PFSK-1 (cell line): ENCODE measurements around the gene NFS1.

ENCODE experiments used
- FOXP2 ChIP-seq: optimal IDR thresholded peaks from 2 replicates; pipeline ENCODE3; 2011; ENCODE audit warnings: borderline replicate concordance, control low read depth, inconsistent platforms; ENCODE audit not compliant: insufficient read depth; ENCODE audit errors: extremely low read length, extremely low read depth
- POLR2AphosphoS5 ChIP-seq: IDR thresholded peaks from 2 replicates; pipeline ENCODE4 v1.6.1; 2012; ENCODE audit warnings: low read depth, mild to moderate bottlenecking, control low read depth, low read length, moderate library complexity
- SIN3A ChIP-seq: IDR thresholded peaks from 2 replicates; pipeline ENCODE4 v1.6.1; 2012; ENCODE audit warnings: mild to moderate bottlenecking, low read length, moderate library complexity, borderline replicate concordance; ENCODE audit not compliant: insufficient read depth
- TAF1 ChIP-seq: IDR thresholded peaks from 2 replicates; pipeline ENCODE4 v1.6.1; 2012; ENCODE audit warnings: low read length, control low read depth, borderline replicate concordance; ENCODE audit not compliant: insufficient read depth
- TF ChIP-seq, protein P1 (sequence below), 2 experiments: IDR thresholded peaks; 2 replicates each; pipeline versions ENCODE4 v1.6.1 to v1.8.0; 2011 to 2012; ENCODE audit warnings: low read depth in 2 of 2, low read length in 2 of 2, control low read depth in 1 of 2, inconsistent platforms in 1 of 2, mild to moderate bottlenecking in 1 of 2, moderate library complexity in 1 of 2; ENCODE audit not compliant: insufficient read depth in 1 of 2

The NFS1 gene

DNA sequence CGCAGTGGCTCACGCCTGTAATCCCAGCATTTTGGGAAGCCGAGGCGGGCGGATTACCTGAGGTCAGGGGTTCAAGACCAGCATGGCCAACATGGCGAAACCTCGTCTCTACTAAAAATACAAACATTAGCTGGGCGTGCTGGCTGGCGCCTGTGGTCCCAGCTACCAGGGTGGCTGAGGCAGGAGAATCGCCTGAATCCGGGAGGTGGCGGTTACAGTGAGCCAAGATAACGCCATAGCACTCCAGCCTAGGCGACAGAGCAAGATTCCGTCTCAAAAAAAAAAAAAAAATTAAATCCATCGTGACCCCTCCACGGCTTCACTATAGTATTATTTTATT, 33.2 kb downstream of the NFS1 start:
- TF ChIP-seq POLR2AphosphoS5 (no peak), SIN3A (no peak), FOXP2 (no peak), TAF1 (no peak)
- TF ChIP-seq, protein P1, sequence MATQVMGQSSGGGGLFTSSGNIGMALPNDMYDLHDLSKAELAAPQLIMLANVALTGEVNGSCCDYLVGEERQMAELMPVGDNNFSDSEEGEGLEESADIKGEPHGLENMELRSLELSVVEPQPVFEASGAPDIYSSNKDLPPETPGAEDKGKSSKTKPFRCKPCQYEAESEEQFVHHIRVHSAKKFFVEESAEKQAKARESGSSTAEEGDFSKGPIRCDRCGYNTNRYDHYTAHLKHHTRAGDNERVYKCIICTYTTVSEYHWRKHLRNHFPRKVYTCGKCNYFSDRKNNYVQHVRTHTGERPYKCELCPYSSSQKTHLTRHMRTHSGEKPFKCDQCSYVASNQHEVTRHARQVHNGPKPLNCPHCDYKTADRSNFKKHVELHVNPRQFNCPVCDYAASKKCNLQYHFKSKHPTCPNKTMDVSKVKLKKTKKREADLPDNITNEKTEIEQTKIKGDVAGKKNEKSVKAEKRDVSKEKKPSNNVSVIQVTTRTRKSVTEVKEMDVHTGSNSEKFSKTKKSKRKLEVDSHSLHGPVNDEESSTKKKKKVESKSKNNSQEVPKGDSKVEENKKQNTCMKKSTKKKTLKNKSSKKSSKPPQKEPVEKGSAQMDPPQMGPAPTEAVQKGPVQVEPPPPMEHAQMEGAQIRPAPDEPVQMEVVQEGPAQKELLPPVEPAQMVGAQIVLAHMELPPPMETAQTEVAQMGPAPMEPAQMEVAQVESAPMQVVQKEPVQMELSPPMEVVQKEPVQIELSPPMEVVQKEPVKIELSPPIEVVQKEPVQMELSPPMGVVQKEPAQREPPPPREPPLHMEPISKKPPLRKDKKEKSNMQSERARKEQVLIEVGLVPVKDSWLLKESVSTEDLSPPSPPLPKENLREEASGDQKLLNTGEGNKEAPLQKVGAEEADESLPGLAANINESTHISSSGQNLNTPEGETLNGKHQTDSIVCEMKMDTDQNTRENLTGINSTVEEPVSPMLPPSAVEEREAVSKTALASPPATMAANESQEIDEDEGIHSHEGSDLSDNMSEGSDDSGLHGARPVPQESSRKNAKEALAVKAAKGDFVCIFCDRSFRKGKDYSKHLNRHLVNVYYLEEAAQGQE (IDR thresholded peaks at IDR 0.05; ENCODE audit: insufficient read depth in 1 of 2, low read depth in 2 of 2, low read length in 2 of 2) = no peak

DNA sequence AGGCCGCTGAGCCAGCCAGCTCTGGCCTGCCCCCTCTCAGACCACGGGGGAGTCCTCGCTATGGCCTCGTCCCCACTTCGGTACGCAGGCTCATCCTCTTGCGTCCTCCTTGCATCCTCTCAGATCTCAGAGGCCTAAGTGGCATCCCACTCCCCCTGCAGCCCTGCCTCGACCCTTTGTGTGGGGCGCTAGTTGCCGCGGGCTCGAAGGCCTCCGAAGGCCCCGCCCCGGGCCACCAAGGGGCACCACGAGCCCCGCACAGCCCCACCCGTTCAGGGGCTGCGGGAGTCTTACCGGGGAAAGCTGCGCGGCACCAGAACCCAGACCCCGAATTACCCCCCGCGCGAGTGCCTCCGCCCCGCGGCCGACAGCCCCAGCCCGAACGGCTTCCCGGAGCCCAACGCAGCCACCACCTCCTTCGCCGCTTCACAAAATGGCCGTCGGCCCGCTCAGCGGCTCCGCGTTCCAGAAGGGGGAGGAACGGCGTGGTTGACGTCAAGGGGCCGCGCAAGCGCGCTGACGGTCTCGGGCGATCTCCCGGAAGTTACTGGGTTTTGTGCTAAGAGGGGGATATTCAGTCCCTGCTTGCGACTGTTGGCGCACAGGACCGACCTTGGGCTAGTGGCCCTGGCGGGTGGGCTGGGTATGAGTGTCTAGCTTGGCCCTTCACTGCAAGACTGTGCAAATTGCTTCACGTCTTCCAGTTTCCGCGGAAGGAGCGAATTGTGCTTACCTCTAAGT, 34.5 kb downstream of the NFS1 start, which contains the start of the genes CPNE1 and RBM12:
TSS of gene CPNE1 (minus strand) at position 435 of the 741 bp plus-strand sequence. CDS start 31,977 bp downstream, outside the sequence.
TSS of gene RBM12 (minus strand) at position 435 of the 741 bp plus-strand sequence. CDS start 9,578 bp downstream, outside the sequence.
- TF ChIP-seq SIN3A = no peak; the same call in 1 of the 2 replicates
- TF ChIP-seq POLR2AphosphoS5 = peak; percentile 99
- TF ChIP-seq TAF1 = peak; percentile 92
- TF ChIP-seq FOXP2 = peak; percentile 68
- TF ChIP-seq, protein P1 (IDR thresholded peaks at IDR 0.05; ENCODE audit: insufficient read depth in 1 of 2, low read depth in 2 of 2, low read length in 2 of 2) = peak; percentile 10 to 32; a peak in 1 of 4 replicates

DNA sequence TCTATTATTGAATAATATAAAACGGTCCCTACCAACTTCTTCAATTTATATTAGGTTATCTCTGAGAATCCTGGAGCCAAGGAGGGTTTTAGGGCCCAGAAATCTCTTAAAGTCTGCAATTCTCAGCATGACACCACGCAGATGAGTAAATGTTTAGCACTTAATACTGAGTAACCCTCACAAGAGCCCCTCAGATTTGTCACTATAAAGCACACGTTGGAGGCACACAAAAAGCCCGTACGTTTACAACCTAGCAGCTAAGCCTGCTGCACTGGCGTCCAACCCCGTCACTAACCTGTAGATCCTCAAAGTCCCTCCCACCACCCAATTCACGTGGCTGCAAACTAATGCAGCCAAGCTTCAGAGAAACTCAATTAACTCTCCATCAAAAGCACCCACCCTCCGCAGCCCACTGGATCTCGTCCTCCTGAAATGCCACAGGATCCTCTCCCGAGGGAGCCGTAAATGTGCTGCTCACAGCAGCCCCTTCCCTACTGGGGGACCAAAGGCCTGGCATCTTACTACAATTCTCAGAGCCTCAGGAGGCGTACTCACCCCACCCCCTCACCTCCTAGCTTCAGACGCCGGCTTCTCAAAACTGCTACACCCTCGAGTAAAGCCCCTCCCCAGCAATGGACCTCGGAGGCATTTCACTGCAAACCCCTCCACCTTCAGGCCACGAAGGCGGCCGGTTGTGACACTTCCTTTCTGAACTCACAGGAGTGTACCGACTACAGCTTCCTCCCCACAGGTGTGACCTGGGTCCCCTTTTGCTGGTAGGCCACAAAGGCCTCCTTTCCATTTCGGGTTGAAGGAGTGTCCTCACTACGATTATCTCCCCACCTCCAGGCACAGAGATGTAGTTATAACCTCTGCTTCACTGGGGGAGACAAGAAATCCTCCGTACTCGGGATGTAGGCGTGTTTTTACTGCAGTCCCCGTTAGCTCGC, 35.4 kb downstream of the NFS1 start:
- TF ChIP-seq FOXP2 (no peak), POLR2AphosphoS5 (peak; percentile 66), SIN3A (peak; percentile 50; the same call in 1 of the 2 replicates)

DNA sequence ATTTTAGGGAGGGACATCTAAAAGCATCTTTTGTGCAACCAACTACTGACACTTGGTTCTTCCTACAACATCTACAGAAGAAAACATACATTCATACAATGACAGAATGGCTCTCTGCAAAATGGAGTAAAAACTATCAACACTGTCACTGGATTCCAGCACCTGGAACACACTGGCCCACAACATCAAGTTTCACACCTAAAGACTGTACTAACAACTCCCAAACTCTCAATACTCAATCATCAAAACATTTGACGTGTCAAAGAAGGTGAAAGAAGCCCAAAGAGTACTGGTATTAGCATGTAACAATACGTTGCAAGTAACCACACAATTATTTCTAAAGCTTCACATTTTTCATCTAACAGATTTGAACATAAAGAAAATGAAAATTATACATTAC, 36.6 kb downstream of the NFS1 start:
- TF ChIP-seq, protein P1 (IDR thresholded peaks at IDR 0.05; ENCODE audit: insufficient read depth in 1 of 2, low read depth in 2 of 2, low read length in 2 of 2) = no peak
- TF ChIP-seq FOXP2 (no peak), SIN3A (no peak), TAF1 (no peak), POLR2AphosphoS5 (no peak)

DNA sequence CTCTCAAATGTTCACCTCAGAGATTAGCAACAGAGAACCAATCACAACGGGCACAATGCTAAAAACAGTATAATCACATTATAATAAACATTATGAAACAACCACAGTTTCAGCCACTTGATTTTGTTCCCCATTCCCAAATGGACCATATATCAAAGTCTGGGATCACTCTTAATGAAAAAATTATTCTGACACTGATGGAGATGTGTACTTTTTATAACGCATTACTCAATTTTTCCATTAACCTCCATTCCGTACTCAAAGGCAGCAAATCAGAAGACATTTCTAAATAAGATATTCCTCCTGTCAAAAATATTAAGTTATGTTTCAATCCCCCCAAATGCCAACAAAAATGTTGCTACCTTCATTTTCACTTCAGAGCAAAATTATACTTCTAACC, 37.2 kb downstream of the NFS1 start:
- TF ChIP-seq POLR2AphosphoS5 (no peak), SIN3A (no peak), TAF1 (no peak), FOXP2 (no peak)
- TF ChIP-seq, protein P1 (IDR thresholded peaks at IDR 0.05; ENCODE audit: insufficient read depth in 1 of 2, low read depth in 2 of 2, low read length in 2 of 2) = no peak
